Suprapubic skin (tissue), 4 donors: ENCODE measurements around the gene FBXO36.

Experiments
- EP300 ChIP-seq: sonication (generic); formaldehyde crosslinking; IDR thresholded peaks from one replicate; pipeline ENCODE4 v1.6.1; 2017; ENCODE audit warnings: antibody characterized with exemption
- POLR2A ChIP-seq, 2 donors: fragments of 450-650 bp; IDR thresholded peaks; one replicate each; pipeline ENCODE4 v1.6.1; 2017; ENCODE audit warnings: antibody characterized with exemption in 2 of 2, mild to moderate bottlenecking in 2 of 2, moderate library complexity in 2 of 2
- POLR2AphosphoS5 ChIP-seq, 3 donors: sonication (generic); formaldehyde crosslinking; IDR thresholded peaks; one replicate each; pipeline ENCODE4 v1.6.1; 2017; ENCODE audit warnings: antibody characterized with exemption in 3 of 3
- TF ChIP-seq, protein P1 (sequence below), 2 donors: fragments of 200-600 bp in 1 of 2; fragments of 450-650 bp in 1 of 2; sonication (generic) in 1 of 2; IDR thresholded peaks; one replicate each; pipeline ENCODE4 v1.5.1; 2016 to 2019; ENCODE audit warnings: antibody characterized with exemption in 2 of 2, mild to moderate bottlenecking in 1 of 2, moderate library complexity in 1 of 2

DNA sequence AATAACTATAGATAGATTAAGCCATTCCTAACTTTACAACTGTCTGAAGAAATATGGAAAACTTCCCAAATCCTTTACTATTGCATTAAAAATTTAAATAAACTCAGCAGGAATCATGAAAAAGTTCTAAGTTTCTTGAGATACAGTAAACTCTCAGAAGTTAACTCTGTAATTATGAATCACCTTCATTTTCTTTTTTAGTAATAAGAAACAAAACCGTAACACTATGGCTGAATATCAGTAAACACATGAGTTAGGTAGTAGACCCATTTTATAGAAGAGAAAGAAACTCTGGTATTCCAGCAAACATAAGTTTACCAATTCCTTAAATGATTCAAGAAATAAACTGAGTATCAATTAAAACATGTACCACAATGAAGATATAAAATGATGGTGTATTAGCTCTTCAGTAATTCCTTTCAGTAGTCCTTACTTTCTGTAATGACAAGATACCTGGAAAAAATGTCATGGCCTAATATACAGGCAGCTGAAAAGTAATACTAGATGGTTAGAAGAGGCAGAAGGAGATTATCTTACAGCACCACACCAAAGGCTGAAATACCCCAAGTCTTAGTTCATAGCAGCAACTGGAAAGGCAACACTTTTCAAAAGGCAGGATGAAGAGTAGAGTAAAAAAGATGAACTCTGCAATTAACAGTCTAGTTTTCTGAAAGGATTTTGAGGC, 12.0 kb upstream of the FBXO36 start:
- TF ChIP-seq, protein P1, sequence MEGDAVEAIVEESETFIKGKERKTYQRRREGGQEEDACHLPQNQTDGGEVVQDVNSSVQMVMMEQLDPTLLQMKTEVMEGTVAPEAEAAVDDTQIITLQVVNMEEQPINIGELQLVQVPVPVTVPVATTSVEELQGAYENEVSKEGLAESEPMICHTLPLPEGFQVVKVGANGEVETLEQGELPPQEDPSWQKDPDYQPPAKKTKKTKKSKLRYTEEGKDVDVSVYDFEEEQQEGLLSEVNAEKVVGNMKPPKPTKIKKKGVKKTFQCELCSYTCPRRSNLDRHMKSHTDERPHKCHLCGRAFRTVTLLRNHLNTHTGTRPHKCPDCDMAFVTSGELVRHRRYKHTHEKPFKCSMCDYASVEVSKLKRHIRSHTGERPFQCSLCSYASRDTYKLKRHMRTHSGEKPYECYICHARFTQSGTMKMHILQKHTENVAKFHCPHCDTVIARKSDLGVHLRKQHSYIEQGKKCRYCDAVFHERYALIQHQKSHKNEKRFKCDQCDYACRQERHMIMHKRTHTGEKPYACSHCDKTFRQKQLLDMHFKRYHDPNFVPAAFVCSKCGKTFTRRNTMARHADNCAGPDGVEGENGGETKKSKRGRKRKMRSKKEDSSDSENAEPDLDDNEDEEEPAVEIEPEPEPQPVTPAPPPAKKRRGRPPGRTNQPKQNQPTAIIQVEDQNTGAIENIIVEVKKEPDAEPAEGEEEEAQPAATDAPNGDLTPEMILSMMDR (IDR thresholded peaks at IDR 0.05): no peak
- TF ChIP-seq POLR2AphosphoS5 (IDR thresholded peaks at IDR 0.05): no peak
- no peak for TF ChIP-seq EP300
- TF ChIP-seq POLR2A (IDR thresholded peaks at IDR 0.05): no peak
